OCI-LY7 (cell line): Measurements from ENCODE around the gene CD2AP. TPM values are rescaled to one million over a fixed set of nuclear protein-coding genes. Genes with fewer than 3 reads are reported as not detected.

Source experiments
- BruUV-seq: library from RNA; stranded (reverse); fragments of 400-500 nt; replicated peaks from 2 replicates; lab custom pipeline; 2021; lab: Mats Ljungman, UMichigan
- CTCF ChIA-PET: fragments of 300-600 bp; sonication (Branson Sonifier 250); formaldehyde crosslinking; loops from one replicate; lab custom pipeline; 2022; ENCODE audit warnings: antibody characterized with exemption; ENCODE audit not compliant: unreplicated experiment; lab: Charles Lee
- POLR2A ChIA-PET: fragments of 300-600 bp; sonication (Branson Sonifier 250); formaldehyde crosslinking; loops from one replicate; lab custom pipeline; 2022; ENCODE audit warnings: antibody characterized with exemption; lab: Charles Lee
- DNase-seq: peaks from one replicate; pipeline ENCODE4 v3.0.0-alpha.2; 2015; ENCODE audit warnings: low spot score
- H2AFZ ChIP-seq: fragments of 200-600 bp; sonication (generic), shearing (Covaris generic); 2 replicates; pipeline ENCODE4 v1.6.1; 2014; ENCODE audit warnings: mild to moderate bottlenecking, antibody characterized with exemption, low read length, moderate library complexity
- H3K27ac ChIP-seq: fragments of 200-600 bp; sonication (generic); 2 replicates; pipeline ENCODE4 v1.5.1; 2014; ENCODE audit warnings: mixed run types, low read depth, mild to moderate bottlenecking, moderate library complexity, low read length, inconsistent platforms; ENCODE audit not compliant: poor library complexity, severe bottlenecking
- H3K36me3 ChIP-seq: fragments of 200-600 bp; sonication (generic); 2 replicates; pipeline ENCODE4 v1.6.1; 2014; ENCODE audit warnings: mild to moderate bottlenecking, antibody characterized with exemption, low read length, moderate library complexity, mixed read lengths; ENCODE audit not compliant: insufficient read depth
- H3K4me1 ChIP-seq: fragments of 200-600 bp; sonication (generic); 2 replicates; pipeline ENCODE4 v1.5.1; 2014; ENCODE audit warnings: mild to moderate bottlenecking, low read length; ENCODE audit not compliant: insufficient read depth, poor library complexity, severe bottlenecking
- H3K4me2 ChIP-seq: fragments of 200-600 bp; sonication (generic); 2 replicates; pipeline ENCODE4 v1.6.1; 2014; ENCODE audit warnings: mild to moderate bottlenecking, low read length
- H3K4me3 ChIP-seq: fragments of 200-600 bp; sonication (generic); 2 replicates; pipeline ENCODE4 v1.5.1; 2014; ENCODE audit warnings: mild to moderate bottlenecking, low read depth, low read length; ENCODE audit not compliant: poor library complexity, severe bottlenecking
- H3K79me2 ChIP-seq: fragments of 200-600 bp; sonication (generic); 2 replicates; pipeline ENCODE4 v1.6.1; 2016; ENCODE audit warnings: low read depth, mild to moderate bottlenecking, low read length, moderate library complexity, mixed read lengths; ENCODE audit not compliant: insufficient read depth
- H3K9me2 ChIP-seq: fragments of 200-600 bp; sonication (generic); 2 replicates; pipeline ENCODE4 v1.6.1; 2016; ENCODE audit warnings: mild to moderate bottlenecking, low read length, mixed read lengths; ENCODE audit not compliant: insufficient read depth
- H3K9me3 ChIP-seq: fragments of 200-600 bp; sonication (generic); 2 replicates; pipeline ENCODE4 v1.6.1; 2014; ENCODE audit warnings: mild to moderate bottlenecking, mixed run types, low read length, mixed read lengths
- H4K20me1 ChIP-seq: fragments of 200-600 bp; sonication (generic); 2 replicates; pipeline ENCODE4 v1.6.1; 2014; ENCODE audit warnings: mild to moderate bottlenecking, antibody characterized with exemption, low read length, moderate library complexity, mixed read lengths; ENCODE audit not compliant: insufficient read depth
- EZH2phosphoT487 ChIP-seq: fragments of 200-600 bp; sonication (generic); IDR thresholded peaks from 2 replicates; pipeline ENCODE4 v1.6.1; 2018; ENCODE audit warnings: low read depth, borderline replicate concordance, mild to moderate bottlenecking, mixed run types, antibody characterized with exemption, low read length, moderate library complexity, mixed read lengths
- intact Hi-C: fragments of 100-400 bp; cut with micrococcal nuclease; formaldehyde crosslinking; loops from one replicate; pipeline ENCODE4 v1.10.0; 2022; ENCODE audit not compliant: unreplicated experiment
- total RNA-seq, 2 experiments: library from RNA; depleted of rRNA in 1 of 2; stranded (reverse); fragments of >200 nt in 1 of 2; shearing (Covaris generic) in 1 of 2; gene quantifications; 2 replicates each; pipeline ENCODE4 v1.2.3, GENCODE V29; 2014 to 2022
- TF ChIP-seq, protein P1 (sequence below): fragments of 200-600 bp; sonication (generic); conservative IDR thresholded peaks from 2 replicates; pipeline ENCODE4 v1.5.1; 2014; ENCODE audit warnings: mild to moderate bottlenecking, antibody characterized with exemption, low read length, moderate library complexity, mixed read lengths

Gene CD2AP
- total RNA-seq, 2 experiments from 2014 or later = 26.6 to 58.0 TPM

GRCh38 chr6:47521961-47522360 lies 44.4 kb downstream of the CD2AP start:
- ChIA-PET CTCF (no interaction called here), POLR2A (interaction anchor here (0.6 to 1.1 kb wide), 3 partner anchors 56 to 87 kb away, joined by 3 to 8 read pairs (median 4); no protein-coding TSS in a partner anchor)
- BruUV-seq = no TSS peak
- no peak for DNase-seq
- no peak overlapping the region for H2AFZ ChIP-seq
- peaks cover 7% of the 10 kb centered on the region for H4K20me1 ChIP-seq
- peaks cover 23% of the 10 kb centered on the region for H3K36me3 ChIP-seq
- H3K79me2 ChIP-seq = peaks cover 95% of the 10 kb centered on the region
- H3K9me2 ChIP-seq = no peaks in the 10 kb centered on the region
- no peak overlapping the region for H3K27ac ChIP-seq
- TF ChIP-seq, protein P1, sequence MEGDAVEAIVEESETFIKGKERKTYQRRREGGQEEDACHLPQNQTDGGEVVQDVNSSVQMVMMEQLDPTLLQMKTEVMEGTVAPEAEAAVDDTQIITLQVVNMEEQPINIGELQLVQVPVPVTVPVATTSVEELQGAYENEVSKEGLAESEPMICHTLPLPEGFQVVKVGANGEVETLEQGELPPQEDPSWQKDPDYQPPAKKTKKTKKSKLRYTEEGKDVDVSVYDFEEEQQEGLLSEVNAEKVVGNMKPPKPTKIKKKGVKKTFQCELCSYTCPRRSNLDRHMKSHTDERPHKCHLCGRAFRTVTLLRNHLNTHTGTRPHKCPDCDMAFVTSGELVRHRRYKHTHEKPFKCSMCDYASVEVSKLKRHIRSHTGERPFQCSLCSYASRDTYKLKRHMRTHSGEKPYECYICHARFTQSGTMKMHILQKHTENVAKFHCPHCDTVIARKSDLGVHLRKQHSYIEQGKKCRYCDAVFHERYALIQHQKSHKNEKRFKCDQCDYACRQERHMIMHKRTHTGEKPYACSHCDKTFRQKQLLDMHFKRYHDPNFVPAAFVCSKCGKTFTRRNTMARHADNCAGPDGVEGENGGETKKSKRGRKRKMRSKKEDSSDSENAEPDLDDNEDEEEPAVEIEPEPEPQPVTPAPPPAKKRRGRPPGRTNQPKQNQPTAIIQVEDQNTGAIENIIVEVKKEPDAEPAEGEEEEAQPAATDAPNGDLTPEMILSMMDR = no peak
- no peak for TF ChIP-seq EZH2phosphoT487
- intact Hi-C loops = no loop called here
- H3K9me3 ChIP-seq = peaks cover 6% of the 10 kb centered on the region; the same call in 1 of the 2 replicates
- H3K4me2 ChIP-seq = no peak overlapping the region
- no peaks in the 10 kb centered on the region for H3K4me1 ChIP-seq
- no peak overlapping the region for H3K4me3 ChIP-seq

DNA sequence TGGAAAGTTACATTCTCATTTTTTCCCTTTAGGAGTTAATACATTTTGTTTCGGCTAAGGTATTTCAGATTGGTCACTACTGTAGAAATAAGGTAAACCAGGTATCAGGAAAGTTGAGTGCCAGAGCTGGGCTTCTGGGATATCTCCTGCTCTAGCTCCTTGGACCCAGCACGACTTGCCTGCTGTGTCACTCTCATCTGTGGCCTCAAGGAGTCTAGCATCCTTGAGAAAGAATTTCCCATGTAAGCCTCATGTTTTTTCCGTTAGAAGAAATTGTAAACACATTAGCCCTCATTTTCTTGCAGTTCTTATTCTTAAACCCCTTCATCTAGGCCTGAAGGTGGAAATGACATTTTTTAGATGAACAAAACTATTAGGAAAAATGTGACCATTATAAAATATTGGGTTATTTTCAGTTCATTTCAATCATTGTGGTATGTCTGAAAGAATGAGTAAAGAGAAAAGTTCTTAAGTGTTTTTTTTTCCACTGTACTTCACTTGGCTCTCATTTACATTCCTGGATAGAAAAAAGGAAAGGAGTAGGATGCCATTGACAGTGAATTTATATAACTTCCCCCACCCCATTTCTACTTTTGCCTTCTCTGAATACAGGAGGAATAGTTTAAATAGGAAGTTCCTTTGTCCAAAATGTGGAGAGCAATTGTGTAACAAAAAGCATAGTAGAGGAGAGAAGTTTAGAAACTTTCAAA lies 46.7 kb downstream of the CD2AP start:
- H3K4me3 ChIP-seq = no peak overlapping the region
- H3K9me3 ChIP-seq = peaks cover 11% of the 10 kb centered on the region; the same call in 1 of the 2 replicates
- no peak overlapping the region for H2AFZ ChIP-seq
- H3K4me2 ChIP-seq = no peak overlapping the region
- H3K27ac ChIP-seq = no peak overlapping the region
- CTCF ChIA-PET = no interaction called here
- no peak for DNase-seq
- peaks cover 45% of the 10 kb centered on the region for H3K36me3 ChIP-seq
- POLR2A ChIA-PET = interaction anchor here (0.6 to 2.1 kb wide), 3 partner anchors 9 to 145 kb away, joined by 4 to 5 read pairs (median 4); no protein-coding TSS in a partner anchor
- BruUV-seq = no TSS peak
- no peaks in the 10 kb centered on the region; the same call in none of the 2 replicates for H4K20me1 ChIP-seq
- intact Hi-C loops = no loop called here
- H3K9me2 ChIP-seq = no peaks in the 10 kb centered on the region
- no peaks in the 10 kb centered on the region for H3K4me1 ChIP-seq
- peaks cover 95% of the 10 kb centered on the region for H3K79me2 ChIP-seq
- TF ChIP-seq EZH2phosphoT487 = no peak
- TF ChIP-seq, protein P1 = no peak
